ENCODE measurements around the gene RASAL2.
A peak's percentile ranks its signal among the peaks of the same experiment; 100 is the strongest.
"Not testable (repeated sequence)": the region's sequence is repeated elsewhere in the genome, so short reads cannot be mapped to it uniquely, and the experiment has no call there.

Gene RASAL2

GRCh38 chr1:178072326-178072725, 21.6 kb upstream of the RASAL2 start:
- DNase-seq, result no peak

- DNase-seq, result no peak
These were observed 18.6 kb upstream of the RASAL2 start for GRCh38 chr1:178075333-178075732.

- DNase-seq, result no peak
These were observed 17.3 kb upstream of the RASAL2 start for GRCh38 chr1:178076607-178077006.

DNA sequence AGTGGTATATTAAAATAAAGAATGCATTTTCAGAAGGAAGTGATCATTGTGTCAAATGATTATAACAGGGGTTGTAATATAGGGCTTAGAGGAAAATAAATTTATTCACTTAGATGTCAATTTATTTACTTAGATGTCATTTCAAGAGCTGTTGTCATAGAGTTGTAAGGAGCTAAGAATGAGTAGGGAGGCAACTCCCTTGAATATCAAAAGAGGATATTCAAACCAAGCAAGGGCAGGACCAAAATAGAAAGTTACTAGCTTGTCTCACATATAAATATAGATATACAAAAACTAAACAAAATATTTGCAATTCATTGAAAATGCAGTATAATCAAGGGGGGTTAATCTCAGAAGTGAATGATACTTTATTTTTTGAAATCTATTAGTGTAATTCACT, 16.0 kb upstream of the RASAL2 start:
- no peak for DNase-seq

- DNase-seq, result no peak
These were observed 7.6 kb upstream of the RASAL2 start for GRCh38 chr1:178086294-178086693.

DNA sequence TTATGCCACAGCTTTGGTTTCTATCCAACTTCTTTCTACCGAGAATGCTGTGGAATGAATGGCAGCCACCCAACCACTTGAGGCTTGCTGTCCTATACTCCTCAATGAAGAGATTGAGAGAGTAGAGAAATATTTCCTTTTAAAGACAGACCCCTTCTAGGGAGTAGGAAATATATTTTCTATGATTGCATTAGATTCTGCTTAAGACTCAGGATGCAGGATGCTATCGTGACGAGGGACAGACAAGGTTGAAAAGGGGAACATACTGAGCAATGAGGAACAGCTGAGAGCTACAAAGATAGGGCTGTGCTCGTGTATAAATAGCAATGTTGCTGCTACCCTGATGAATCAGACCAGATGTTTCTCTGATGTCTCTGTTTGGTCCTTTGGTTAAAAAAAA, 7.1 kb upstream of the RASAL2 start:
- DNase-seq, result no peak

DNA sequence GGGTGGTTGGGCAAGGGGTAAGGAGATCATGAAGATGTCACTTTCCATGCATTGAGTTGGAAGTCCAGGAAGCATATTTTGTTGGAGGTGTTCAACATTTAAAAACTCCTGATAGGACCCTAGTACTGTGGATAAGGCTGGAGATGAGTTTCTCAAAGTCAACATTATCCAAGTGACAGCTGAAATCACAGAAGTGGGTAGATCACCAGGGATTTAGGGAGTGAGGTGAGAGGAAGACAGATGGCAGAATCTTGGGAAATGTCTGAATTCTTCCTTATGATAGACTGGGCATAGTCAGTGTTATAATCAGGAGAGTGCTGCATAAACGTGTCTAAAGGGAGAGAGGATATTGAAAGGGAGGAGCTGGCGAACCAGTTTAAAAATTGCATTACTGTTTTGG, 5.3 kb upstream of the RASAL2 start:
- DNase-seq, result no peak

- DNase-seq, result not testable (repeated sequence)
These were observed 2.5 kb upstream of the RASAL2 start for GRCh38 chr1:178091454-178091853.

DNA sequence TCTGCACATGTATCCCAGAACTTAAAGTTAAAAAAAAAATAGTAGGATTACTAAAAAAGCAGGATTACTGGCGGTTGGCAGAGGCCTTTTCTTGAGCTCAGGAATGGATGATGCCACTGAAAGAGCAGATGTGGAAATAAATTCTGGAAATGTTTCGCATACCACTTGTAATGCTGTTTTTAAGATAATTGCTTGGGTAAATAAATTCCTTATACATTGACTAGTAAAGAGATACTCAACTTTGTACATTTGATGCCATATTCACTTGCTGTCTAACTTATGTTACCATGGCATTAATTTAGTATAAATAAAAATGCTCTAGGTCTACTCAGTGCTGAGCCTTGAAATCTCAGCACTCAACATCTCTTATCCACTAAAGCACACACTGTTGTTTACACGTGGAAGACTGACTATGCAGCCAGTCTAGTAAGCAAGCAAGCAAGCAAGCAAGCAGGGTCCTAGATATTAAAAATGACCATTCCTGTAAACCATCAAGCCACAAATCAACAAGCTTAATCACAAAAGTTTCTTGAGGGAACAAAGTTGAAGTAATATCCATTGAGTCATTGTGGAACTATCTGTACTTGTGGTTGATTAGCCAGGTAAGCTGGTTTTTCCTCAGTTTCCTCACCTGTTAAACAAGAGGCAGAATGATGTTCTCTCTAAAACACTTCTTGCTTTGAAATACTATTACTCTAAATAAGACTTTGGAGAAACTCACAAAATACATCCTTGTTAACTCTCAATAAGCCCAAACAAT, 1.7 kb upstream of the RASAL2 start:
- no peak for DNase-seq

GRCh38 chr1:178092878-178093493, 918 bp upstream of the RASAL2 start:
- peak; percentile 35 for DNase-seq

- DNase-seq, result peak; percentile 91
These were observed 382 bp upstream of the RASAL2 start for GRCh38 chr1:178093494-178093950.

DNA sequence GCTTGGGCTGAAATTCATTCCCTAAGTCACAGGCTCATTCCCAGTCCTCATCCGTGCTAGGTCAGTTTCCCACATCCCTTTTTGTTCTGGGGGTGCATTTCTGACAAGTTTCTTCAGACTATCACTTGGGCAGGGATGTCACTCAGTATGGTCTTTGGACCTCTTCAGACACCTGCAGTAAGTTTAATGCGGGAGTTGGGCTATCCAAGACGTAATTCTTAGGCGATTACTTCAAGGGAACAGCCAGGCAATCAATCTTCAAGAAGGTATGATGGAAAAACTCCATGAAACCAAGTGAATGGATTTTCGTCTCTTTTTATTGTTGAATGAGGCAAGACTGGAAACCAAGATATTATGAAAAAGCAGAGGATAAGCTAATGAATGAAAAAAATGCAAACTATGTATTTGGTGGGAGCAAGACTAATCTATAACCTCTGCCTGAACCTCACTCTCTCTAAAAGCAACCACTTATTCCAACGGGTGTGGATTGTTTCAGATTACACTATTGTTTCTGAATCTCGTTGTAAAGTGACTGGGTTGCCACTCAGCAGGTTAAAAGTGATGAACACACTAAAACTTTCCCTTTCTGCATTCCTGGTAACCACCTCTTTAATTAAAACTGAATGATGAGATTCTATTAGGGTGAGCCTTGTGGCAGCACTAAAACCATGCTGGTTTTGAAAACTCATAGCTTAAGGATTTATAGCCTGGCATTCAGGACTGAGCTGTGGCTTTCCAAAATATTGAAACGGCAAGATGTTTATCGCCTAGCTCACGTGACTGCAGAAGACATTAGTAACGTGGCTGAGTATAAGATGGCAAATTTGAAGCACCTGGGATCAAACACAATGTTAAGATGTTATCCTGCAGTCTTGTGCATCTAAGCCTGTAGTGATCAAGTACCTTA, 1.1 kb downstream of the RASAL2 start:
- peak; percentile 20 for DNase-seq

DNA sequence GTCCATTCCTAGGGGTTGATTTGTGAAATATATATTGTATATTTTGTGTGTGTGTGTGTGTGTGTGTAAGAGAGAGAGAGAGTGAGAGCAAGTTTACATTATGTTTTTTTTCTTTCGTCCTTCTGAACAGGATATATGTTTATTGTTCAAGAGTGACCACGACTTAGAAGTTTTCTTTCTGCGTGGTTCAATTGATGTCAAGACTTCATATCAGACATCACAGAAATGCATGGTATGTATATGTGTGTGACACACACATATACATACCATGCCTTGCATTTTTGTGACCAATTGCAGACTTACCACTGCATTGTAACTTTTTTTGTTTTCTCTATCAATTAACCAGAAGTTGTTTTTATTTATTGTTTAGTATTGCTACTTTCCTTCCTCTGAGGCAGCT, 2.5 kb downstream of the RASAL2 start:
- no peak for DNase-seq

- DNase-seq, result no peak
These were observed 4.4 kb downstream of the RASAL2 start for GRCh38 chr1:178098262-178098661.

GRCh38 chr1:178101266-178101630, 7.3 kb downstream of the RASAL2 start:
- DNase-seq, result no peak

GRCh38 chr1:178101654-178102053, 7.8 kb downstream of the RASAL2 start:
- DNase-seq, result no peak

GRCh38 chr1:178102218-178102617, 8.3 kb downstream of the RASAL2 start:
- no peak for DNase-seq

DNA sequence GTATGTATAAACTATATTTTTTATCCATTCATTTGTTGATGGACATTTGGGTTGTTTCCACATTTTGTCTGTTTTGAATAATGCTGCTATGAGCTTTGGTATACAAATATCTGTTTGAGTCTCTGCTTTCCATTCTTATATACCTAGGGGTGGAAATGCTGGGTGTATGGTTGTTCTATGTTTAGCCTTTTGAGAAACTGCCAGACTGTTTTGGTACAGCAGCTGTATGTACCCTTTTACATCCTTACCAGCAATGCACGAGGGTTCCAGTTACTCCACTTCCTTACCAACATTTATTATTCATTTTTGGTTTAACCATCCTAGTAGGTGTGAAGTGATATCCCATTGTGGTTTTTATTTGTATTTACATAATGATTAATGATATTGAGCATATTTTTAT, 13.9 kb downstream of the RASAL2 start:
- no peak for DNase-seq

- no peak for DNase-seq
These were observed 15.6 kb downstream of the RASAL2 start for GRCh38 chr1:178109348-178110143.

GRCh38 chr1:178115260-178115659, 21.4 kb downstream of the RASAL2 start:
- DNase-seq, result no peak

GRCh38 chr1:178118524-178118923, 24.6 kb downstream of the RASAL2 start:
- DNase-seq, result no peak

- no peak for DNase-seq
These were observed 25.7 kb downstream of the RASAL2 start for GRCh38 chr1:178119628-178120027.

DNA sequence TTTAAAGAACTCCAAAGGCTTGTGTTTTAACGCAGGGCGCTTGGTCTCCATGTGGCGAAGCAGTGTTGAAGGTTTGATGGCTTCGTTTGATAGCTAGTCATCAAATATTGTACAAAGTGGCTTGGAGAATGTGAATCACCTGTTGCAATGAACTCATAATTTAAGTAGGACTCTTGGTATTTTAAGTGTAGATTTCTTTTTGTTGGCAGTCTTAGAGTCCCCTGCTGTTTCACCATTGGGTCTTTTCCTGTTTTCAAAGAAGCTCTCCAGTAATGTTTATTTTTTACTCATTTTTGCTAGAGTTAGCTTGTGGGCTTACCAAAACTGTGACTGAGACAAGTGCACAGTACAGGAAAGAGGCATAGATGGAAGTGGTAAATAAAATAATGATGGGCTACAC, 26.2 kb downstream of the RASAL2 start:
- DNase-seq, result no peak

Measured in DMS79 treated with DMSO at 0.1 percent for 48 hours (cell line).